Adrenal gland (tissue), 5 donors: ENCODE data around the gene RGS7.
"Not testable (repeated sequence)": the region's sequence is repeated elsewhere in the genome, so short reads cannot be mapped to it uniquely, and the experiment has no call there.

Experiments
- POLR2A ChIP-seq, 2 donors: fragments of 450-650 bp; IDR thresholded peaks; one replicate each; pipeline ENCODE4 v1.6.1; 2017; ENCODE audit warnings: antibody characterized with exemption in 2 of 2, mild to moderate bottlenecking in 2 of 2, moderate library complexity in 1 of 2
- TF ChIP-seq, protein P1 (sequence below), 6 experiments: fragments of 450-650 bp in 4 of 6; fragments of 200-600 bp in 2 of 6; sonication (generic) in 1 of 6; IDR thresholded peaks; 1 replicate in 5 of 6; 2 replicates in 1 of 6; pipeline versions ENCODE4 v1.5.1 to v1.8.0; 2016 to 2021; ENCODE audit warnings: antibody characterized with exemption in 6 of 6, mild to moderate bottlenecking in 2 of 6, moderate library complexity in 1 of 6
- donor health status: DM: no; HTN: no; CAD: no.

DNA sequence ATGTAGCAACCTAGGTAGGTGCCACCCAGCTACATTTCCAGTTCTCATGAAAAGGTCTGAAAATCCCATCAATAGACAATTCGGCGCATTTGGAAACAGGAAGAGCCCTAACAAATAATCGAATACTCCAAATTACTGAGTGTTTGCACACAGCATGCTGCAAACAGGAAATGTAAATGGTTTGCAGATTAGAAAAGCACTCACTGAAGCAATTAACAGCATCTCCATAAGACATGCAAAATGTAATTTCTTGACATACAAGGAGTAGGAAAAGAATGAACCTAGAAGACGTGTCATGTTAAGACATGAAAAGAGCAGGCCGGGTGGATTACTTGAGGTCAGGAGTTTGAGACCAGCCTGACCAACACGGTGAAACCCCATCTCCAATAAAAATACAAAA lies 598.2 kb downstream of the RGS7 start:
- TF ChIP-seq POLR2A (IDR thresholded peaks at IDR 0.05) = not testable (repeated sequence)
- TF ChIP-seq, protein P1, sequence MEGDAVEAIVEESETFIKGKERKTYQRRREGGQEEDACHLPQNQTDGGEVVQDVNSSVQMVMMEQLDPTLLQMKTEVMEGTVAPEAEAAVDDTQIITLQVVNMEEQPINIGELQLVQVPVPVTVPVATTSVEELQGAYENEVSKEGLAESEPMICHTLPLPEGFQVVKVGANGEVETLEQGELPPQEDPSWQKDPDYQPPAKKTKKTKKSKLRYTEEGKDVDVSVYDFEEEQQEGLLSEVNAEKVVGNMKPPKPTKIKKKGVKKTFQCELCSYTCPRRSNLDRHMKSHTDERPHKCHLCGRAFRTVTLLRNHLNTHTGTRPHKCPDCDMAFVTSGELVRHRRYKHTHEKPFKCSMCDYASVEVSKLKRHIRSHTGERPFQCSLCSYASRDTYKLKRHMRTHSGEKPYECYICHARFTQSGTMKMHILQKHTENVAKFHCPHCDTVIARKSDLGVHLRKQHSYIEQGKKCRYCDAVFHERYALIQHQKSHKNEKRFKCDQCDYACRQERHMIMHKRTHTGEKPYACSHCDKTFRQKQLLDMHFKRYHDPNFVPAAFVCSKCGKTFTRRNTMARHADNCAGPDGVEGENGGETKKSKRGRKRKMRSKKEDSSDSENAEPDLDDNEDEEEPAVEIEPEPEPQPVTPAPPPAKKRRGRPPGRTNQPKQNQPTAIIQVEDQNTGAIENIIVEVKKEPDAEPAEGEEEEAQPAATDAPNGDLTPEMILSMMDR (IDR thresholded peaks at IDR 0.05) = not testable (repeated sequence)
